Activated gamma-delta T cell (primary cell): ENCODE measurements around the gene ANO2.
"Not testable (repeated sequence)": the region's sequence is repeated elsewhere in the genome, so short reads cannot be mapped to it uniquely, and the experiment has no call there.

Experiments
- DNase-seq: peaks from one replicate; lab custom pipeline; 2025; lab: John Stamatoyannopoulos, UW

ANO2 gene

GRCh38 chr12:5887819-5888218 is 57.2 kb downstream of the ANO2 start:
- not testable (repeated sequence) for DNase-seq

- DNase-seq, result no peak
Measured at GRCh38 chr12:5884866-5885265, 60.2 kb downstream of the ANO2 start.

- no peak for DNase-seq
Measured at GRCh38 chr12:5884285-5884684, 60.8 kb downstream of the ANO2 start.

GRCh38 chr12:5882511-5883190 is 62.4 kb downstream of the ANO2 start:
- DNase-seq, result no peak

- DNase-seq, result no peak
Measured at GRCh38 chr12:5881666-5882065, 63.4 kb downstream of the ANO2 start.

- no peak for DNase-seq
Measured at GRCh38 chr12:5881101-5881606, 63.9 kb downstream of the ANO2 start.

- no peak for DNase-seq
Measured at GRCh38 chr12:5875851-5876250, 69.2 kb downstream of the ANO2 start.

GRCh38 chr12:5874514-5874913 is 70.5 kb downstream of the ANO2 start:
- no peak for DNase-seq

GRCh38 chr12:5873281-5873919 is 71.7 kb downstream of the ANO2 start:
- DNase-seq, result no peak

- DNase-seq, result no peak
Measured at GRCh38 chr12:5872745-5873144, 72.3 kb downstream of the ANO2 start.

GRCh38 chr12:5871741-5872140 is 73.3 kb downstream of the ANO2 start:
- DNase-seq, result no peak

- no peak for DNase-seq
Measured at GRCh38 chr12:5870183-5870582, 74.9 kb downstream of the ANO2 start.

- DNase-seq, result no peak
Measured at GRCh38 chr12:5868625-5869295, 76.3 kb downstream of the ANO2 start.

- DNase-seq, result no peak
Measured at GRCh38 chr12:5865397-5865796, 79.7 kb downstream of the ANO2 start.

GRCh38 chr12:5864972-5865371 is 80.1 kb downstream of the ANO2 start:
- no peak for DNase-seq

GRCh38 chr12:5864301-5864700 is 80.8 kb downstream of the ANO2 start:
- no peak for DNase-seq

GRCh38 chr12:5861416-5861815 is 83.6 kb downstream of the ANO2 start:
- no peak for DNase-seq

- DNase-seq, result no peak
Measured at GRCh38 chr12:5856692-5857091, 88.4 kb downstream of the ANO2 start.

GRCh38 chr12:5846950-5847349 is 98.1 kb downstream of the ANO2 start:
- no peak for DNase-seq

- no peak for DNase-seq
Measured at GRCh38 chr12:5840944-5841343, 104.1 kb downstream of the ANO2 start.

- no peak for DNase-seq
Measured at GRCh38 chr12:5830111-5830510, 114.9 kb downstream of the ANO2 start.

GRCh38 chr12:5827591-5827990 is 117.5 kb downstream of the ANO2 start:
- no peak for DNase-seq

- DNase-seq, result not testable (repeated sequence)
Measured at GRCh38 chr12:5825761-5826160, 119.3 kb downstream of the ANO2 start.
